ENCODE data around the gene ATP8A2. TPM values are rescaled to one million over a fixed set of nuclear protein-coding genes. Genes with fewer than 3 reads are reported as not detected.

The ATP8A2 gene
- total and polyA plus RNA-seq, 9 of the 15 experiments (the other 6 are each of a cell fraction or from before 2014, with no cell fraction given) = under 0.01 to 0.33 (median 0.06) TPM; not detected in 4

GRCh38 chr13:25756912-25757311, 385.1 kb downstream of the ATP8A2 start:
- 0% methylated on average over 6 of the region's 8 CpGs for whole genome bisulfite sequencing (ENCODE audit: insufficient coverage, low coverage, missing lambda C conversion rate)
- ChIA-PET POLR2A (interaction anchor here (0.7 kb wide), 1 partner anchor 9 kb away, joined by 3 read pairs; no protein-coding TSS in a partner anchor), CTCF (ENCODE audit: low intra/inter-chr PET ratio) (no interaction called here)
- Histone ChIP-seq H3K4me1 (replicated peaks in 1 of 2; ENCODE audit: control insufficient read depth in 2 of 2, insufficient read depth in 2 of 2, low read length in 2 of 2) (no peaks in the 10 kb centered on the region), H2AFZ (ENCODE audit: low read depth, low read length) (no peak overlapping the region), H3K9ac (ENCODE audit: insufficient read depth in 1 of 2, low read depth in 2 of 2, low read length in 2 of 2) (no peak overlapping the region), H3K4me3 (no peak overlapping the region), H3K79me2 (ENCODE audit: control insufficient read depth, insufficient read depth, low read length) (no peaks in the 10 kb centered on the region), H3K27me3 (ENCODE audit: control insufficient read depth in 2 of 2, insufficient read depth in 2 of 2, low read length in 2 of 2) (no peaks in the 10 kb centered on the region; a peak in 2 of 5 replicates), H3K9me3 (replicated peaks; ENCODE audit: control insufficient read depth, insufficient read depth, low read depth, low read length) (no peaks in the 10 kb centered on the region), H3K36me3 (ENCODE audit: control insufficient read depth, insufficient read depth, low read length) (no peaks in the 10 kb centered on the region), H3K9me1 (ENCODE audit: control insufficient read depth, insufficient read depth, low read length) (no peaks in the 10 kb centered on the region), H4K20me1 (replicated peaks; ENCODE audit: control insufficient read depth, insufficient read depth, low read length) (no peaks in the 10 kb centered on the region), H3K4me2 (ENCODE audit: insufficient read depth, low read length) (no peak overlapping the region), H3K27ac (ENCODE audit: extremely low read depth, low read depth, low read length) (no peak overlapping the region)
- DNase-seq (ENCODE audit: extremely low read depth in 1 of 4, low spot score in 3 of 4) (no peak), FAIRE-seq (no peak), ATAC-seq (no peak)
- intact Hi-C loops (cut with micrococcal nuclease) = no loop called here
- no TSS peak for BruUV-seq (replicated peaks)
- in situ Hi-C loops (cut with MboI) = no loop called here
- TF ChIP-seq PHF8 (IDR thresholded peaks at IDR 0.05; ENCODE audit: borderline replicate concordance, low read length) = no peak

DNA sequence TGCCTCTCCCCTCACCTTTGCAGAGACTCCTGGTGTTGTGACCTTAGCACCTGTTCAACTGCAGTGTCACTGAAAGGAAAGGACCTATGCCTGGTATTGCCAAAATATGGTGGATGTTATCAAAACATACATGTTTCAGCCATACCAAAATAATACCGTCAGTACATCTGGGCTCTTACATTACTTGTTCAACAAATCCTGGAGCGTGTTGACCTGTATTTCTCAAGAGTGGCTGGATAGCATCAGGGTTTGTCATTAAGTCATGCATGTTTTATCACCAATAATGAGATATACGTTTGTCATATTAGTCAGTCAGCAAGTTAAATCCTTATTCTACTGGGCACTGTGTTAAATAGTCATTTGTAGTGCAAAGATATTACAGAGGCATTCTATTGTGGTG, 389.3 kb downstream of the ATP8A2 start:
- intact Hi-C loops (cut with micrococcal nuclease) (no loop called here), in situ Hi-C loops (cut with MboI) (no loop called here)
- no peak for FAIRE-seq
- Histone ChIP-seq H3K4me3 (no peak overlapping the region), H3K9me3 (replicated peaks; ENCODE audit: control insufficient read depth, insufficient read depth, low read depth, low read length) (no peaks in the 10 kb centered on the region), H3K36me3 (ENCODE audit: control insufficient read depth, insufficient read depth, low read length) (no peaks in the 10 kb centered on the region), H3K79me2 (ENCODE audit: control insufficient read depth, insufficient read depth, low read length) (no peaks in the 10 kb centered on the region), H3K9ac (ENCODE audit: insufficient read depth in 1 of 2, low read depth in 2 of 2, low read length in 2 of 2) (no peak overlapping the region), H3K4me1 (replicated peaks in 1 of 2; ENCODE audit: control insufficient read depth in 2 of 2, insufficient read depth in 2 of 2, low read length in 2 of 2) (no peaks in the 10 kb centered on the region), H2AFZ (ENCODE audit: low read depth, low read length) (no peak overlapping the region), H3K4me2 (ENCODE audit: insufficient read depth, low read length) (no peak overlapping the region), H3K27ac (ENCODE audit: extremely low read depth, low read depth, low read length) (no peak overlapping the region), H4K20me1 (replicated peaks; ENCODE audit: control insufficient read depth, insufficient read depth, low read length) (no peaks in the 10 kb centered on the region), H3K27me3 (ENCODE audit: control insufficient read depth in 2 of 2, insufficient read depth in 2 of 2, low read length in 2 of 2) (no peaks in the 10 kb centered on the region; a peak in 1 of 5 replicates), H3K9me1 (ENCODE audit: control insufficient read depth, insufficient read depth, low read length) (no peaks in the 10 kb centered on the region)
- no peak for ATAC-seq
- POLR2A ChIA-PET = no interaction called here
- DNase-seq (ENCODE audit: extremely low read depth in 1 of 4, low spot score in 3 of 4) = no peak
- WGBS (ENCODE audit: insufficient coverage, low coverage, missing lambda C conversion rate) = 4% methylated on average over 3 of the region's 3 CpGs
- BruUV-seq (replicated peaks) = no TSS peak
- CTCF ChIA-PET (ENCODE audit: low intra/inter-chr PET ratio) = no interaction called here
- no peak for TF ChIP-seq ZBED1 (IDR thresholded peaks at IDR 0.05)
- TF ChIP-seq MCM3 (IDR thresholded peaks at IDR 0.05) = no peak
- TF ChIP-seq CBX1 (IDR thresholded peaks at IDR 0.05; ENCODE audit: low read depth) = no peak
- TF ChIP-seq IFI16 (CRISPR knock-in tag; IDR thresholded peaks at IDR 0.05) = no peak
- TF ChIP-seq XRCC4 (IDR thresholded peaks at IDR 0.05; ENCODE audit: extremely low read depth, insufficient read depth, insufficient read length) = no peak
- TF ChIP-seq CEBPG (CRISPR knock-in tag; IDR thresholded peaks at IDR 0.05) = no peak
- no peak for TF ChIP-seq CEBPG (tag; conservative IDR thresholded peaks at IDR 0.05 in 1 of 2, IDR thresholded peaks at IDR 0.05 in 1 of 2)
- TF ChIP-seq FOXA3 (CRISPR knock-in tag; conservative IDR thresholded peaks at IDR 0.05 in 1 of 2, IDR thresholded peaks at IDR 0.05 in 1 of 2) = no peak
- TF ChIP-seq MAFF (IDR thresholded peaks at IDR 0.05; ENCODE audit: low read length) = no peak
- TF ChIP-seq ZNF436 (CRISPR knock-in tag; IDR thresholded peaks at IDR 0.05) = no peak
- no peak for TF ChIP-seq HBP1 (CRISPR knock-in tag; IDR thresholded peaks at IDR 0.05)
- TF ChIP-seq, protein P1, sequence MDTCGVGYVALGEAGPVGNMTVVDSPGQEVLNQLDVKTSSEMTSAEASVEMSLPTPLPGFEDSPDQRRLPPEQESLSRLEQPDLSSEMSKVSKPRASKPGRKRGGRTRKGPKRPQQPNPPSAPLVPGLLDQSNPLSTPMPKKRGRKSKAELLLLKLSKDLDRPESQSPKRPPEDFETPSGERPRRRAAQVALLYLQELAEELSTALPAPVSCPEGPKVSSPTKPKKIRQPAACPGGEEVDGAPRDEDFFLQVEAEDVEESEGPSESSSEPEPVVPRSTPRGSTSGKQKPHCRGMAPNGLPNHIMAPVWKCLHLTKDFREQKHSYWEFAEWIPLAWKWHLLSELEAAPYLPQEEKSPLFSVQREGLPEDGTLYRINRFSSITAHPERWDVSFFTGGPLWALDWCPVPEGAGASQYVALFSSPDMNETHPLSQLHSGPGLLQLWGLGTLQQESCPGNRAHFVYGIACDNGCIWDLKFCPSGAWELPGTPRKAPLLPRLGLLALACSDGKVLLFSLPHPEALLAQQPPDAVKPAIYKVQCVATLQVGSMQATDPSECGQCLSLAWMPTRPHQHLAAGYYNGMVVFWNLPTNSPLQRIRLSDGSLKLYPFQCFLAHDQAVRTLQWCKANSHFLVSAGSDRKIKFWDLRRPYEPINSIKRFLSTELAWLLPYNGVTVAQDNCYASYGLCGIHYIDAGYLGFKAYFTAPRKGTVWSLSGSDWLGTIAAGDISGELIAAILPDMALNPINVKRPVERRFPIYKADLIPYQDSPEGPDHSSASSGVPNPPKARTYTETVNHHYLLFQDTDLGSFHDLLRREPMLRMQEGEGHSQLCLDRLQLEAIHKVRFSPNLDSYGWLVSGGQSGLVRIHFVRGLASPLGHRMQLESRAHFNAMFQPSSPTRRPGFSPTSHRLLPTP (IDR thresholded peaks at IDR 0.05; ENCODE audit: borderline replicate concordance, extremely low read depth, insufficient read length) = no peak
- no peak for TF ChIP-seq CEBPB (tag; IDR thresholded peaks at IDR 0.05)

All from K562 (cell line).